B cell (primary cell): ENCODE results near the gene NR5A2. TPM values are rescaled to one million over a fixed set of nuclear protein-coding genes. Genes with fewer than 3 reads are reported as not detected.

Source experiments
- ATAC-seq: fragments of 200-7000 bp; cut with Tn5 transposase; one replicate; pipeline ENCODE4 v1.10.0; 2021; ENCODE audit warnings: low read depth, mild to moderate bottlenecking, moderate number of reproducible peaks, moderate library complexity
- CTCF ChIA-PET: fragments of 350-600 bp; sonication (Branson Sonifier 250); formaldehyde crosslinking; loops from one replicate; lab custom pipeline; 2021; ENCODE audit warnings: antibody characterized with exemption, inconsistent platforms; lab: Charles Lee
- POLR2A ChIA-PET: fragments of 350-600 bp; sonication (Branson Sonifier 250); formaldehyde crosslinking; loops from one replicate; lab custom pipeline; 2021; ENCODE audit warnings: antibody characterized with exemption; lab: Charles Lee
- DNase-seq: peaks from one replicate; pipeline ENCODE4 v3.0.0; 2013
- H2AFZ ChIP-seq: 2 replicates; pipeline ENCODE4 v1.6.1; 2012; ENCODE audit warnings: mild to moderate bottlenecking, low read depth, low read length; ENCODE audit not compliant: insufficient read depth, poor library complexity, severe bottlenecking
- H3K27ac ChIP-seq, 2 donors: 1 replicate in 1 of 2; 2 replicates in 1 of 2; pipeline ENCODE4 v1.5.1; 2012 to 2013; ENCODE audit warnings: low read length in 2 of 2, mild to moderate bottlenecking in 2 of 2, moderate library complexity in 1 of 2
- H3K27me3 ChIP-seq, 4 experiments: fragments of 200-600 bp in 1 of 4; sonication (generic) in 1 of 4; replicated peaks in 1 of 4; 1 replicate in 2 of 4; 2 replicates in 2 of 4; pipeline versions ENCODE4 v1.6.1 to v1.7.0; 2013 to 2016; ENCODE audit warnings: low read length in 3 of 4, mild to moderate bottlenecking in 2 of 4, mixed read lengths in 1 of 4, moderate library complexity in 1 of 4; ENCODE audit not compliant: insufficient read depth in 4 of 4, control insufficient read depth in 3 of 4; ENCODE audit errors: control extremely low read depth in 1 of 4
- H3K36me3 ChIP-seq, 2 experiments: replicated peaks in 1 of 2; 1 replicate in 1 of 2; 2 replicates in 1 of 2; pipeline versions ENCODE4 v1.6.1 to v1.7.1; 2013; ENCODE audit warnings: low read length in 1 of 2; ENCODE audit not compliant: insufficient read depth in 2 of 2, control insufficient read depth in 1 of 2; ENCODE audit errors: control extremely low read depth in 1 of 2, extremely low read depth in 1 of 2
- H3K4me1 ChIP-seq, 2 donors: fragments of 200-600 bp in 1 of 2; sonication (generic) in 1 of 2; 1 replicate in 1 of 2; 2 replicates in 1 of 2; pipeline versions ENCODE4 v1.5.1 to v1.6.1; 2013 to 2017; ENCODE audit warnings: low read length in 2 of 2; ENCODE audit not compliant: control insufficient read depth in 2 of 2, insufficient read depth in 2 of 2
- H3K4me2 ChIP-seq: replicated peaks from 2 replicates; pipeline ENCODE3; 2012; ENCODE audit warnings: mild to moderate bottlenecking, low read depth, low read length; ENCODE audit not compliant: poor library complexity, severe bottlenecking
- H3K4me3 ChIP-seq, 5 experiments: fragments of 200-600 bp in 1 of 5; sonication (generic) in 1 of 5; 1 replicate in 3 of 5; 2 replicates in 2 of 5; pipeline versions ENCODE4 v1.5.1 to v1.7.0; 2011 to 2016; ENCODE audit warnings: low read length in 4 of 5, mild to moderate bottlenecking in 4 of 5, low read depth in 2 of 5, control low read depth in 1 of 5, moderate library complexity in 1 of 5; ENCODE audit not compliant: insufficient read depth in 1 of 5; ENCODE audit errors: control extremely low read depth in 1 of 5, extremely low read depth in 1 of 5
- H3K79me2 ChIP-seq: fragments of 200-600 bp; sonication (generic); one replicate; pipeline ENCODE4 v1.6.0; 2016; ENCODE audit warnings: low read length; ENCODE audit not compliant: control insufficient read depth, insufficient read depth
- H3K9ac ChIP-seq: fragments of 200-600 bp; sonication (generic); 2 replicates; pipeline ENCODE4 v1.6.1; 2017; ENCODE audit warnings: mild to moderate bottlenecking, low read length, moderate library complexity
- H3K9me3 ChIP-seq, 3 donors: one replicate each; pipeline versions ENCODE4 v1.6.1 to v1.7.1; 2013; ENCODE audit warnings: low read length in 2 of 3; ENCODE audit not compliant: control insufficient read depth in 2 of 3, insufficient read depth in 1 of 3; ENCODE audit errors: control extremely low read depth in 1 of 3
- H4K20me1 ChIP-seq: 2 replicates; pipeline ENCODE4 v1.6.0; 2012; ENCODE audit warnings: mild to moderate bottlenecking, low read length; ENCODE audit not compliant: insufficient read depth, control insufficient read depth, poor library complexity, severe bottlenecking
- H3K27ac Mint-ChIP-seq: one replicate; pipeline ENCODE4 v1.8.0; 2021; ENCODE audit warnings: mixed read lengths
- H3K27me3 Mint-ChIP-seq: one replicate; pipeline ENCODE4 v1.8.0; 2021; ENCODE audit warnings: mixed read lengths
- H3K4me1 Mint-ChIP-seq: one replicate; pipeline ENCODE4 v1.8.0; 2021; ENCODE audit warnings: mixed read lengths
- H3K4me3 Mint-ChIP-seq: one replicate; pipeline ENCODE4 v1.8.0; 2021; ENCODE audit warnings: mixed read lengths
- H3K9me3 Mint-ChIP-seq: one replicate; pipeline ENCODE4 v1.8.0; 2022; ENCODE audit warnings: mixed read lengths; ENCODE audit not compliant: insufficient read depth
- EZH2 ChIP-seq: IDR thresholded peaks from 2 replicates; pipeline ENCODE4 v1.6.1; 2012; ENCODE audit warnings: borderline replicate concordance, low read depth, mild to moderate bottlenecking, moderate library complexity, low read length; ENCODE audit not compliant: insufficient read depth, poor library complexity, severe bottlenecking
- WGBS: methylation state at CpG from one replicate; pipeline ENCODE4 v1.1.5; 2013; ENCODE audit warnings: missing lambda C conversion rate; ENCODE audit not compliant: insufficient coverage; 5-methylcytosine and 5-hydroxymethylcytosine counted together
- intact Hi-C: fragments of 100-400 bp; cut with micrococcal nuclease; formaldehyde crosslinking; loops from one replicate; pipeline ENCODE4 v1.10.0; 2022
- polyA plus RNA-seq: library from polyadenylated mRNA; depleted of rRNA; stranded (reverse); fragments of >200 nt; gene quantifications from 2 replicates; pipeline ENCODE4 v1.2.3, GENCODE V29; 2012
- total RNA-seq, 2 donors: library from RNA; stranded (reverse); fragments of 120-200 nt in 1 of 2; gene quantifications; 1 replicate in 1 of 2; 2 replicates in 1 of 2; pipeline versions ENCODE4 v1.2.3 to v1.2.4, GENCODE V29; 2013 to 2022
- TF ChIP-seq, protein P1 (sequence below): fragments of 200-600 bp; IDR thresholded peaks from one replicate; pipeline ENCODE4 v1.8.0; 2022; ENCODE audit warnings: antibody characterized with exemption, mild to moderate bottlenecking

The NR5A2 gene
- total and polyA plus RNA-seq, 2 donors (not counting 1 experiment from before 2014, with no cell fraction given), result 0.07 TPM; not detected in 1

DNA sequence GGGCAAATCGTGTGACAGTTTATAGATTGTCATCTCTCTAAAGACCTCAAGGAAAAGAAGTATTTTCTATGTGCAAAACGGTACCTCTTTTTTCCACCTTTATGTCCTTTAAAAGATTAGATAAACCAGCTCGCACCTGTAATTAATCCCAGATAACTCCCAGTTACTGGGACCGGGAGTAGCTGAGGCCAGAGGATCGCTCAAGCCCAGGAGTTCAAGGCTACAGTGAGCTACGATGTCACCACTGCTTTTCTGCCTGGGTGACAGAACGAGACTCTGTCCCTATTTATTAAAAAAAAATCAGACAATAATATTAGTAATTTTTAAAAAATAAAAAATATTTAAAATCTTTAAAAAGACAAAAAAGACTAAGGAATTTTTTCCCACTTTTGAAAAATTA is 141.4 kb downstream of the NR5A2 start:
- H3K4me1 Mint-ChIP-seq, result peaks cover 8% of the 10 kb centered on the region
- Histone ChIP-seq H3K9me3 (no peaks in the 10 kb centered on the region), H3K27me3 (no peaks in the 10 kb centered on the region), H3K27ac (no peak overlapping the region), H3K9ac (no peak overlapping the region), H3K4me2 (no peak overlapping the region), H3K4me3 (no peak overlapping the region), H3K36me3 (no peaks in the 10 kb centered on the region), H3K79me2 (no peaks in the 10 kb centered on the region), H2AFZ (no peak overlapping the region), H4K20me1 (no peaks in the 10 kb centered on the region), H3K4me1 (peaks cover 5 to 6% of the 10 kb centered on the region in 2 donors)
- no peaks in the 10 kb centered on the region for H3K9me3 Mint-ChIP-seq
- ATAC-seq, result no peak
- 92% methylated on average over 4 of the region's 7 CpGs for WGBS
- TF ChIP-seq, protein P1, sequence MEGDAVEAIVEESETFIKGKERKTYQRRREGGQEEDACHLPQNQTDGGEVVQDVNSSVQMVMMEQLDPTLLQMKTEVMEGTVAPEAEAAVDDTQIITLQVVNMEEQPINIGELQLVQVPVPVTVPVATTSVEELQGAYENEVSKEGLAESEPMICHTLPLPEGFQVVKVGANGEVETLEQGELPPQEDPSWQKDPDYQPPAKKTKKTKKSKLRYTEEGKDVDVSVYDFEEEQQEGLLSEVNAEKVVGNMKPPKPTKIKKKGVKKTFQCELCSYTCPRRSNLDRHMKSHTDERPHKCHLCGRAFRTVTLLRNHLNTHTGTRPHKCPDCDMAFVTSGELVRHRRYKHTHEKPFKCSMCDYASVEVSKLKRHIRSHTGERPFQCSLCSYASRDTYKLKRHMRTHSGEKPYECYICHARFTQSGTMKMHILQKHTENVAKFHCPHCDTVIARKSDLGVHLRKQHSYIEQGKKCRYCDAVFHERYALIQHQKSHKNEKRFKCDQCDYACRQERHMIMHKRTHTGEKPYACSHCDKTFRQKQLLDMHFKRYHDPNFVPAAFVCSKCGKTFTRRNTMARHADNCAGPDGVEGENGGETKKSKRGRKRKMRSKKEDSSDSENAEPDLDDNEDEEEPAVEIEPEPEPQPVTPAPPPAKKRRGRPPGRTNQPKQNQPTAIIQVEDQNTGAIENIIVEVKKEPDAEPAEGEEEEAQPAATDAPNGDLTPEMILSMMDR, result no peak
- no peak for TF ChIP-seq EZH2
- intact Hi-C loops, result no loop called here
- H3K27me3 Mint-ChIP-seq, result peaks cover 3% of the 10 kb centered on the region
- no peak for DNase-seq
- ChIA-PET CTCF (interaction anchor here (1.8 kb wide), 1 partner anchor 30 kb away, joined by 7 read pairs; no protein-coding TSS in a partner anchor), POLR2A (no interaction called here)
- H3K27ac Mint-ChIP-seq, result no peak overlapping the region
- H3K4me3 Mint-ChIP-seq, result no peak overlapping the region

DNA sequence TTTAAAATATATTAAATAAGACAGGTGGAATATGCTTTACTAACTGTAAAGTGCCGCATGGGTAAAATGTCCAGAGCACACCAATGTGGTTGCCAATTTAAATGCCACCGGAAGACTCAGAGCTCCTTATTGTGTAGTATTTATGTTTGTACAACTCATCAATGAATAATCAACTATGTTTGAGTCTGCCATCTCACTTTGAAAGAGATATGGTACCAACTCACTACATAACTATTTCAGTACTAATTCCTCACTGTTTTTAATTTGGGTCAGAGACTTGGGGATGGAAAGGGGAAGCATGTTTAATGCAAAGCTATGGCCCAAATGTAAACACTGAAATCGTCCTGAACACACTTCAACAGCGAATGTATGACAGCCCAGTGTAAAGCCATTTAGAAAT is 144.8 kb downstream of the NR5A2 start:
- Histone ChIP-seq H3K27ac (no peak overlapping the region), H2AFZ (no peak overlapping the region), H3K4me2 (no peak overlapping the region), H3K9ac (no peak overlapping the region), H3K79me2 (no peaks in the 10 kb centered on the region), H4K20me1 (no peaks in the 10 kb centered on the region), H3K4me3 (no peak overlapping the region), H3K9me3 (no peaks in the 10 kb centered on the region), H3K4me1 (peaks cover 4 to 5% of the 10 kb centered on the region in 2 donors), H3K36me3 (no peaks in the 10 kb centered on the region), H3K27me3 (no peaks in the 10 kb centered on the region)
- no peak for DNase-seq
- ChIA-PET CTCF (no interaction called here), POLR2A (no interaction called here)
- Mint-ChIP-seq H3K4me1 (peaks cover 6% of the 10 kb centered on the region), H3K9me3 (no peaks in the 10 kb centered on the region), H3K27me3 (peaks cover 3% of the 10 kb centered on the region), H3K4me3 (no peak overlapping the region), H3K27ac (no peak overlapping the region)
- ATAC-seq, result no peak
- no peak for TF ChIP-seq EZH2
- TF ChIP-seq, protein P1, result no peak
- WGBS, result no CpG with 5 or more reads among the region's 4 CpGs
- intact Hi-C loops, result no loop called here
